HCT116 (cell line): ENCODE measurements around the gene TBC1D1. TPM values are rescaled to one million over a fixed set of nuclear protein-coding genes. Genes with fewer than 3 reads are reported as not detected.

Experiments
- ATAC-seq: fragments of 200-7000 bp; cut with Tn5 transposase; 2 replicates; pipeline ENCODE4 v1.9.1; 2020; ENCODE audit warnings: mild to moderate bottlenecking, moderate library complexity
- BruUV-seq: library from RNA; stranded (reverse); fragments of 400-500 nt; replicated peaks from 2 replicates; lab custom pipeline; 2021; lab: Mats Ljungman, UMichigan
- CTCF ChIA-PET: fragments of 300-600 bp; sonication (Branson Sonifier 250); formaldehyde crosslinking; loops from one replicate; lab custom pipeline; 2021; ENCODE audit warnings: antibody characterized with exemption; lab: Charles Lee
- POLR2A ChIA-PET: fragments of 300-600, 350-600 bp; sonication (Branson Sonifier 250); formaldehyde crosslinking; loops from one replicate; lab custom pipeline; 2021; ENCODE audit warnings: antibody characterized with exemption; lab: Charles Lee
- RAD21 ChIA-PET, 2 experiments: fragments of 300-600 bp; sonication (Branson Sonifier 250); formaldehyde crosslinking; loops; one replicate each; lab custom pipeline; 2023; ENCODE audit warnings: low total read pairs in 2 of 2; ENCODE audit not compliant: uncharacterized antibody in 2 of 2, unreplicated experiment in 2 of 2, low non-redundant PET in 1 of 2; lab: Charles Lee
- DNase-seq: peaks from one replicate; pipeline ENCODE4 v3.0.0-alpha.2; 2010; ENCODE audit warnings: low read depth, low spot score
- H2AFZ ChIP-seq: fragments of 200-600 bp; shearing (Covaris generic), sonication (generic); 2 replicates; pipeline ENCODE4 v1.6.1; 2017; ENCODE audit warnings: low read depth, mixed run types, mixed read lengths, antibody characterized with exemption, low read length; ENCODE audit not compliant: poor library complexity, severe bottlenecking
- H3K27ac ChIP-seq: 2 replicates; pipeline ENCODE4 v1.5.1; 2012; ENCODE audit warnings: low read depth, low read length
- H3K27me3 ChIP-seq: fragments of 200-600 bp; sonication (generic); 2 replicates; pipeline ENCODE4 v1.6.1; 2016; ENCODE audit warnings: mixed run types, low read length, mixed read lengths; ENCODE audit not compliant: insufficient read depth
- H3K36me3 ChIP-seq, 2 experiments: fragments of 200-500 bp in 1 of 2; fragments of 200-600 bp in 1 of 2; sonication (Bioruptor generic) in 1 of 2; sonication (generic) in 1 of 2; 2 replicates each; pipeline versions ENCODE4 v1.5.1 to v1.6.1; 2014 to 2016; ENCODE audit warnings: low read length in 2 of 2, inconsistent platforms in 1 of 2, mixed read lengths in 1 of 2, mixed run types in 1 of 2; ENCODE audit not compliant: insufficient read depth in 2 of 2, control insufficient read depth in 1 of 2
- H3K4me1 ChIP-seq, 2 experiments: fragments of 200-600 bp in 1 of 2; sonication (generic) in 1 of 2; 2 replicates each; pipeline versions ENCODE4 v1.5.1 to v1.6.1; 2012 to 2017; ENCODE audit warnings: low read length in 2 of 2, inconsistent platforms in 1 of 2, mild to moderate bottlenecking in 1 of 2, mixed read lengths in 1 of 2, mixed run types in 1 of 2, moderate library complexity in 1 of 2; ENCODE audit not compliant: insufficient read depth in 2 of 2, control insufficient read depth in 1 of 2
- H3K4me2 ChIP-seq: fragments of 200-600 bp; sonication (generic); 2 replicates; pipeline ENCODE4 v1.6.1; 2017; ENCODE audit warnings: mixed run types, low read length, mixed read lengths
- H3K4me3 ChIP-seq, 2 experiments: fragments of 200-600 bp in 1 of 2; sonication (generic) in 1 of 2; replicated peaks in 1 of 2; 2 replicates each; pipeline ENCODE4 v1.5.1; 2011 to 2016; ENCODE audit warnings: low read length in 2 of 2, control low read depth in 1 of 2, low read depth in 1 of 2, mild to moderate bottlenecking in 1 of 2, mixed read lengths in 1 of 2, mixed run types in 1 of 2
- H3K79me2 ChIP-seq: fragments of 200-600 bp; sonication (generic); 2 replicates; pipeline ENCODE4 v1.6.1; 2017; ENCODE audit warnings: mild to moderate bottlenecking, mixed run types, low read length, moderate library complexity, mixed read lengths; ENCODE audit not compliant: insufficient read depth
- H3K9ac ChIP-seq: fragments of 200-600 bp; sonication (generic); 2 replicates; pipeline ENCODE4 v1.6.1; 2016; ENCODE audit warnings: low read length, mixed read lengths
- H3K9me2 ChIP-seq: fragments of 200-600 bp; sonication (generic), shearing (Covaris generic); 2 replicates; pipeline ENCODE4 v1.6.1; 2017; ENCODE audit warnings: mixed run types, mild to moderate bottlenecking, moderate library complexity; ENCODE audit not compliant: insufficient read depth
- H3K9me3 ChIP-seq, 2 experiments: fragments of 200-500 bp in 1 of 2; fragments of 200-600 bp in 1 of 2; sonication (Bioruptor generic) in 1 of 2; sonication (generic) in 1 of 2; 2 replicates each; pipeline ENCODE4 v1.6.1; 2014 to 2017; ENCODE audit warnings: low read length in 2 of 2, mixed read lengths in 2 of 2, inconsistent platforms in 1 of 2, low read depth in 1 of 2, mild to moderate bottlenecking in 1 of 2, mixed run types in 1 of 2, moderate library complexity in 1 of 2; ENCODE audit not compliant: control insufficient read depth in 1 of 2, insufficient read depth in 1 of 2
- H4K20me1 ChIP-seq: fragments of 200-600 bp; sonication (generic), shearing (Covaris generic); 2 replicates; pipeline ENCODE4 v1.6.1; 2017; ENCODE audit warnings: mixed run types, mild to moderate bottlenecking, moderate library complexity; ENCODE audit not compliant: insufficient read depth
- CBX3 ChIP-seq: IDR thresholded peaks from 2 replicates; pipeline ENCODE4 v1.6.1; 2012; ENCODE audit warnings: low read depth
- CEBPB ChIP-seq: IDR thresholded peaks from 2 replicates; pipeline ENCODE4 v1.6.1; 2012; ENCODE audit warnings: low read depth
- EGR1 ChIP-seq: IDR thresholded peaks from 2 replicates; pipeline ENCODE4 v1.6.1; 2012; ENCODE audit warnings: low read depth
- ELF1 ChIP-seq: IDR thresholded peaks from 2 replicates; pipeline ENCODE4 v1.6.1; 2012; ENCODE audit warnings: low read depth, borderline replicate concordance
- EZH2 ChIP-seq: fragments of 200-600 bp; sonication (generic); IDR thresholded peaks from 2 replicates; pipeline ENCODE4 v1.6.1; 2017; ENCODE audit warnings: antibody characterized with exemption, mixed run types
- EZH2phosphoT487 ChIP-seq: fragments of 200-600 bp; IDR thresholded peaks from 2 replicates; pipeline ENCODE4 v1.6.1; 2018; ENCODE audit warnings: antibody characterized with exemption, borderline replicate concordance
- FOSL1 ChIP-seq: IDR thresholded peaks from 2 replicates; pipeline ENCODE4 v1.6.1; 2012; ENCODE audit warnings: low read depth
- JUND ChIP-seq: IDR thresholded peaks from 2 replicates; pipeline ENCODE4 v1.6.1; 2012
- POLR2A ChIP-seq: IDR thresholded peaks from 2 replicates; pipeline ENCODE4 v1.7.0; 2011; ENCODE audit warnings: borderline replicate concordance; ENCODE audit not compliant: insufficient read depth, insufficient read length; ENCODE audit errors: extremely low read depth
- RAD21 ChIP-seq: IDR thresholded peaks from 2 replicates; pipeline ENCODE4 v1.6.1; 2012; ENCODE audit warnings: low read depth, mild to moderate bottlenecking
- SIN3A ChIP-seq: IDR thresholded peaks from 2 replicates; pipeline ENCODE4 v1.6.1; 2012; ENCODE audit warnings: low read depth
- SP1 ChIP-seq: IDR thresholded peaks from 2 replicates; pipeline ENCODE4 v1.6.1; 2012; ENCODE audit warnings: low read depth
- SRF ChIP-seq: IDR thresholded peaks from 2 replicates; pipeline ENCODE4 v1.6.1; 2012; ENCODE audit warnings: low read depth
- TCF7L2 ChIP-seq: IDR thresholded peaks from 2 replicates; pipeline ENCODE4 v1.7.0; 2011; ENCODE audit warnings: borderline replicate concordance, inconsistent platforms; ENCODE audit not compliant: insufficient read depth, insufficient read length; ENCODE audit errors: extremely low read depth
- YY1 ChIP-seq: IDR thresholded peaks from 2 replicates; pipeline ENCODE4 v1.6.1; 2011; ENCODE audit warnings: low read length, low read depth, moderate library complexity, mild to moderate bottlenecking; ENCODE audit not compliant: insufficient replicate concordance; ENCODE audit errors: extremely low read depth
- ZBTB33 ChIP-seq: IDR thresholded peaks from 2 replicates; pipeline ENCODE4 v1.6.1; 2011; ENCODE audit warnings: mild to moderate bottlenecking, low read length, moderate library complexity; ENCODE audit not compliant: insufficient replicate concordance; ENCODE audit errors: extremely low read depth
- ZFX ChIP-seq: fragments of 450-650 bp; IDR thresholded peaks from 2 replicates; pipeline ENCODE4 v1.6.1; 2017
- intact Hi-C: fragments of 100-400 bp; cut with micrococcal nuclease; formaldehyde crosslinking; loops from 2 replicates; pipeline ENCODE4 v1.10.0; 2022
- total RNA-seq: library from RNA; stranded (reverse); gene quantifications from one replicate; pipeline ENCODE4 v1.2.1, GENCODE V29; 2021; ENCODE audit not compliant: unreplicated experiment

The TBC1D1 gene
- total RNA-seq, 1 experiment from 2014 or later: 82.7 TPM

GRCh38 chr4:38094419-38094818 is 203.5 kb downstream of the TBC1D1 start:
- RAD21 ChIA-PET: no interaction called here
- H3K4me2 ChIP-seq: no peak overlapping the region
- intact Hi-C loops: no loop called here
- H3K4me3 ChIP-seq: no peak overlapping the region
- H3K9me3 ChIP-seq: no peaks in the 10 kb centered on the region
- H3K4me1 ChIP-seq: no peaks in the 10 kb centered on the region
- CTCF ChIA-PET: no interaction called here
- no peak for TF ChIP-seq EZH2
- no peak for TF ChIP-seq EZH2phosphoT487
- no peak for TF ChIP-seq RAD21
- TF ChIP-seq SIN3A: no peak
- TF ChIP-seq ZBTB33: no peak
- no peak for TF ChIP-seq CEBPB
- no peak for TF ChIP-seq SP1
- no peak for TF ChIP-seq TCF7L2
- TF ChIP-seq ZFX: no peak
- no peak for TF ChIP-seq EGR1
- no peak for TF ChIP-seq POLR2A
- TF ChIP-seq FOSL1: no peak
- no peak for TF ChIP-seq SRF
- TF ChIP-seq JUND: no peak
- TF ChIP-seq ELF1: no peak
- no peak for TF ChIP-seq YY1
- TF ChIP-seq CBX3: no peak
- TF ChIP-seq, all 23 proteins: peak for 0
- ATAC-seq (no peak), DNase-seq (no peak)
- H3K27ac ChIP-seq: no peak overlapping the region
- 0 out of 4 replicates have a peak, but pooled peaks cover 0 to 5% of the 10 kb centered on the region in 2 experiments for H3K36me3 ChIP-seq
- BruUV-seq: no TSS peak
- no peak overlapping the region for H2AFZ ChIP-seq
- POLR2A ChIA-PET: no interaction called here
- H4K20me1 ChIP-seq: no peaks in the 10 kb centered on the region
- no peaks in the 10 kb centered on the region for H3K27me3 ChIP-seq
- no peaks in the 10 kb centered on the region for H3K79me2 ChIP-seq
- no peaks in the 10 kb centered on the region for H3K9me2 ChIP-seq
- no peak overlapping the region for H3K9ac ChIP-seq
